A549 (cell line): ENCODE data around the gene TSPAN3. TPM values are rescaled to one million over a fixed set of nuclear protein-coding genes. Genes with fewer than 3 reads are reported as not detected.

Source experiments
- ATAC-seq, 2 experiments: fragments of 200-7000 bp in 1 of 2; fragments of >200 bp in 1 of 2; cut with Nextera tagmentation in 1 of 2; cut with Tn5 transposase in 1 of 2; 3 replicates each; pipeline versions ENCODE4 v1.8.0 to v1.9.1; 2018 to 2020; ENCODE audit warnings: mild to moderate bottlenecking in 1 of 2, moderate library complexity in 1 of 2
- CTCF ChIA-PET: fragments of 300-600 bp; sonication (Branson Sonifier 250); formaldehyde crosslinking; extraction: SDS; loops from one replicate; lab custom pipeline; 2021; ENCODE audit warnings: antibody characterized with exemption, inconsistent platforms; lab: Yijun Ruan, JAX
- POLR2A ChIA-PET: fragments of 350-600 bp; formaldehyde crosslinking; extraction: SDS; loops from one replicate; lab custom pipeline; 2021; ENCODE audit warnings: antibody characterized with exemption, inconsistent platforms; lab: Yijun Ruan, JAX
- DNase-seq, 2 experiments: peaks; one replicate each; pipeline versions ENCODE4 v3.0.0 to v3.0.0-alpha.2; 2011 to 2016; ENCODE audit warnings: low read depth in 1 of 2, low spot score in 1 of 2
- FAIRE-seq: peaks from 2 replicates; lab custom pipeline; 2011; peaks lifted over from hg19 to GRCh38; lab: Jason Lieb, UNC
- H3K27ac ChIP-seq, 2 experiments: fragments of >200 bp; sonication (Bioruptor Twin); formaldehyde crosslinking; 3 replicates each; pipeline ENCODE4 v1.5.1; 2016 to 2017
- H3K4me1 ChIP-seq: fragments of >200 bp; sonication (Bioruptor Twin); formaldehyde crosslinking; 3 replicates; pipeline ENCODE4 v1.6.1; 2016
- H3K4me2 ChIP-seq: fragments of >200 bp; sonication (Bioruptor Twin); formaldehyde crosslinking; 3 replicates; pipeline ENCODE4 v1.6.1; 2016
- H3K4me3 ChIP-seq: fragments of >200 bp; sonication (Bioruptor Twin); formaldehyde crosslinking; 3 replicates; pipeline ENCODE4 v1.5.1; 2016
- H3K9me3 ChIP-seq: fragments of >200 bp; sonication (Bioruptor Twin); formaldehyde crosslinking; 3 replicates; pipeline ENCODE4 v1.6.1; 2016
- CBX2 ChIP-seq: fragments of 200-600 bp; sonication (generic); IDR thresholded peaks from 2 replicates; pipeline ENCODE4 v1.6.1; 2016; ENCODE audit warnings: low read depth, mild to moderate bottlenecking, borderline replicate concordance
- CEBPB ChIP-seq, 2 experiments: fragments of >200 bp in 1 of 2; sonication (Bioruptor Twin) in 1 of 2; formaldehyde crosslinking in 1 of 2; IDR thresholded peaks; 2 replicates each; pipeline ENCODE4 v1.6.1; 2012 to 2016
- EHF ChIP-seq: fragments of 250-450 bp; sonication (Bioruptor Pico); IDR thresholded peaks from 2 replicates; pipeline ENCODE4 v1.5.0; 2020; ENCODE audit warnings: mild to moderate bottlenecking
- EP300 ChIP-seq, 2 experiments: fragments of >200 bp; sonication (Bioruptor Twin); formaldehyde crosslinking; IDR thresholded peaks; 2 replicates in 1 of 2; 3 replicates in 1 of 2; pipeline ENCODE4 v1.6.1; 2016 to 2017
- FOSB ChIP-seq: fragments of 250-450 bp; sonication (Bioruptor Pico); IDR thresholded peaks from 2 replicates; pipeline ENCODE4 v1.5.0; 2020; ENCODE audit warnings: mild to moderate bottlenecking, moderate library complexity
- FOXS1 ChIP-seq: fragments of 250-450 bp; sonication (Bioruptor Pico); IDR thresholded peaks from 2 replicates; pipeline ENCODE4 v1.5.0; 2020; ENCODE audit warnings: mild to moderate bottlenecking, moderate library complexity
- HDAC2 ChIP-seq: fragments of 200-600 bp; sonication (generic); IDR thresholded peaks from 2 replicates; pipeline ENCODE4 v1.6.1; 2016
- HOXA7 ChIP-seq: fragments of 250-450 bp; sonication (Bioruptor Pico); IDR thresholded peaks from 2 replicates; pipeline ENCODE4 v1.5.0; 2020; ENCODE audit warnings: mild to moderate bottlenecking, moderate library complexity
- HOXB13 ChIP-seq: fragments of 250-450 bp; sonication (Bioruptor Pico); IDR thresholded peaks from 2 replicates; pipeline ENCODE4 v1.5.0; 2020; ENCODE audit warnings: low read depth, mild to moderate bottlenecking, moderate library complexity
- HOXB5 ChIP-seq: fragments of 250-450 bp; sonication (Bioruptor Pico); IDR thresholded peaks from 2 replicates; pipeline ENCODE4 v1.5.0; 2020; ENCODE audit warnings: mild to moderate bottlenecking, moderate library complexity
- JUN ChIP-seq, 2 experiments: fragments of >200 bp; sonication (Bioruptor Twin); formaldehyde crosslinking; IDR thresholded peaks; 2 replicates in 1 of 2; 3 replicates in 1 of 2; pipeline ENCODE4 v1.6.1; 2016 to 2017
- MAFK ChIP-seq: fragments of 450-650 bp; IDR thresholded peaks from 2 replicates; pipeline ENCODE4 v1.6.1; 2014; ENCODE audit not compliant: partially characterized antibody
- NFE2L2 ChIP-seq: fragments of 150-350 bp; conservative IDR thresholded peaks from 2 replicates; pipeline ENCODE4 v1.6.1; 2014; ENCODE audit warnings: low read length
- NPAS2 ChIP-seq: fragments of 250-450 bp; sonication (Bioruptor Pico); IDR thresholded peaks from 2 replicates; pipeline ENCODE4 v1.8.0; 2022; ENCODE audit warnings: mild to moderate bottlenecking, moderate library complexity, borderline replicate concordance
- NR3C1 ChIP-seq: fragments of >200 bp; sonication (Bioruptor Twin); formaldehyde crosslinking; IDR thresholded peaks from 3 replicates; pipeline ENCODE4 v1.6.1; 2017
- POLR2A ChIP-seq: IDR thresholded peaks from 2 replicates; pipeline ENCODE4 v1.6.1; 2012; ENCODE audit warnings: mild to moderate bottlenecking, low read length
- RARB ChIP-seq: fragments of 250-450 bp; sonication (Bioruptor Pico); IDR thresholded peaks from 2 replicates; pipeline ENCODE4 v1.8.0; 2021; ENCODE audit warnings: mild to moderate bottlenecking, moderate library complexity
- RCOR1 ChIP-seq: fragments of 150-350 bp; IDR thresholded peaks from 2 replicates; pipeline ENCODE4 v1.6.1; 2014; ENCODE audit warnings: antibody characterized with exemption, low read length, low read depth
- RNF2 ChIP-seq: fragments of 200-600 bp; sonication (generic); IDR thresholded peaks from 2 replicates; pipeline ENCODE4 v1.6.1; 2016; ENCODE audit warnings: low read depth, mild to moderate bottlenecking, antibody characterized with exemption, moderate library complexity, borderline replicate concordance
- SMC3 ChIP-seq: fragments of >200 bp; sonication (Bioruptor Twin); formaldehyde crosslinking; IDR thresholded peaks from 3 replicates; pipeline ENCODE4 v1.6.1; 2018; ENCODE audit warnings: inconsistent platforms
- TFCP2L1 ChIP-seq: fragments of 250-450 bp; sonication (Bioruptor Pico); IDR thresholded peaks from 2 replicates; pipeline ENCODE4 v1.5.0; 2021; ENCODE audit warnings: mild to moderate bottlenecking
- TP53 ChIP-seq: fragments of 250-450 bp; sonication (Bioruptor Pico); IDR thresholded peaks from 2 replicates; pipeline ENCODE4 v1.5.0; 2021; ENCODE audit warnings: mild to moderate bottlenecking, moderate library complexity
- WGBS: methylation state at CpG from one replicate; pipeline ENCODE4 v1.1.6; 2017; ENCODE audit errors: missing lambda C conversion rate; 5-methylcytosine and 5-hydroxymethylcytosine counted together
- polyA plus RNA-seq, 4 experiments: library from polyadenylated mRNA; depleted of rRNA in 3 of 4; stranded (reverse); fragments of >200 nt; fragmentation: RNase III in 1 of 4; extraction: RNeasy Plus Mini Kit Qiagen cat#74134 plus additional on column Dnase treatment in 1 of 4; gene quantifications; 2 replicates in 3 of 4; 3 replicates in 1 of 4; pipeline ENCODE4 v1.2.3, GENCODE V29; 2011 to 2017
- TF ChIP-seq, protein P1 (sequence below): IDR thresholded peaks from 2 replicates; pipeline ENCODE4 v1.6.1; 2012; ENCODE audit warnings: low read depth, borderline replicate concordance
- TF ChIP-seq, protein P2 (sequence below): fragments of 250-450 bp; sonication (Bioruptor Pico); IDR thresholded peaks from 2 replicates; pipeline ENCODE4 v1.5.0; 2021; ENCODE audit warnings: mild to moderate bottlenecking, moderate library complexity, borderline replicate concordance
- TF ChIP-seq, protein P3 (sequence below): IDR thresholded peaks from 2 replicates; pipeline ENCODE4 v1.6.1; 2012
- TF ChIP-seq, protein P4 (sequence below): fragments of >200 bp; sonication (Bioruptor Twin); formaldehyde crosslinking; IDR thresholded peaks from 3 replicates; pipeline ENCODE4 v1.5.1; 2016

TSPAN3 gene
- polyA plus RNA-seq, 2 of the 4 experiments (the other 2 are of a cell fraction), result 362 to 636 TPM

DNA sequence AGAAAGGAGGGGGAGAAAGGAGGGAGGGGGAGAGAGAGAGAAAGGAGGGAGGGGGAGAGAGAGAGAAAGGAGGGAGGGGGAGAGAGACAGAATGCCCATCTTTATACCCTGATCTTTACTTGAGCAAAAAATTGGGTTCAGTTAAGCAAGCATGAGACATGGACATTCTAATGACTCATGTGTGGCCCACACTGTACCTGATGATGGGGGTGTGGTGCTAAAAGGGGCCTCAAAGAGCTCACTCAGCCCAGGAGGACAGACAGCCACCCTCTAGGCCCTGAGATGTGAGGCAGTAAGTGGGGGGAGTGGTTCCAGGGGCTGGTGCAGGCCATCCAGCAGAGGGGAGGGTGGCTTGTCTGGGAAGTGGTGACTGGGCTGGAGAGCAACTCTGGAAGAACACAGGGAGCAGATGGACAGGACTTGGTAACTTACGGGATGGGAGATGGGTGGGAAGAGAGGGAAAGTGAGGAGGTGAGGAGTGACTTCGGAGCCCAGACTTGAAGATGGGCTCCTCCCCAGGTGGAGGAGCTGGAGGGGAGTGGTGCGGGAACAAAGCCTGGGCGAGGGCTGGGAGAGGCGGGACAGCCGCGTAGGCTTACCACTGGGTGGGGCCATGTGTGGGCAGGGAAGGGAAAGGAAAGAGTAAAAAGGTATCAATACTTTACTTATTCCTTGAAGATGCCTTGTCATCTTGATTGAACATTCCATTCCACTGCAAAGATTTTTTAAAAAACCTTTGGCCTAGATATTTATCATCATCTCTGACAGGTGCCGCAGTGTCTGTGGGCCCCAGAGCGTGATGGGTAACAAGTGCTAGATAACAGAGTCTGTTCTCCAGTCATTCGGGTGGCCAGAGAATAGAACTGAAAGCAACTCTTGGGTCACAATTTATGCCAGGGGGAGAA, 32.3 kb downstream of the TSPAN3 start:
- POLR2A ChIA-PET, result no interaction called here
- no peak overlapping the region for H3K27ac ChIP-seq
- TF ChIP-seq NFE2L2, result no peak
- no peak for TF ChIP-seq MAFK
- no peak for TF ChIP-seq RCOR1
- TF ChIP-seq NR3C1, result no peak
- TF ChIP-seq SMC3, result no peak
- no peak for TF ChIP-seq POLR2A
- TF ChIP-seq NPAS2 (CRISPR knock-in tag), result no peak
- TF ChIP-seq EP300 (IDR thresholded peaks at IDR 0.05), result no peak
- no peak for TF ChIP-seq CBX2
- TF ChIP-seq RNF2, result no peak
- TF ChIP-seq, protein P1, sequence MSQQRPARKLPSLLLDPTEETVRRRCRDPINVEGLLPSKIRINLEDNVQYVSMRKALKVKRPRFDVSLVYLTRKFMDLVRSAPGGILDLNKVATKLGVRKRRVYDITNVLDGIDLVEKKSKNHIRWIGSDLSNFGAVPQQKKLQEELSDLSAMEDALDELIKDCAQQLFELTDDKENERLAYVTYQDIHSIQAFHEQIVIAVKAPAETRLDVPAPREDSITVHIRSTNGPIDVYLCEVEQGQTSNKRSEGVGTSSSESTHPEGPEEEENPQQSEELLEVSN, result no peak
- TF ChIP-seq TP53 (CRISPR knock-in tag), result no peak
- no peak for TF ChIP-seq HOXB13 (CRISPR knock-in tag)
- TF ChIP-seq FOSB (CRISPR knock-in tag), result no peak
- no peak for TF ChIP-seq FOXS1 (CRISPR knock-in tag)
- TF ChIP-seq, protein P2, sequence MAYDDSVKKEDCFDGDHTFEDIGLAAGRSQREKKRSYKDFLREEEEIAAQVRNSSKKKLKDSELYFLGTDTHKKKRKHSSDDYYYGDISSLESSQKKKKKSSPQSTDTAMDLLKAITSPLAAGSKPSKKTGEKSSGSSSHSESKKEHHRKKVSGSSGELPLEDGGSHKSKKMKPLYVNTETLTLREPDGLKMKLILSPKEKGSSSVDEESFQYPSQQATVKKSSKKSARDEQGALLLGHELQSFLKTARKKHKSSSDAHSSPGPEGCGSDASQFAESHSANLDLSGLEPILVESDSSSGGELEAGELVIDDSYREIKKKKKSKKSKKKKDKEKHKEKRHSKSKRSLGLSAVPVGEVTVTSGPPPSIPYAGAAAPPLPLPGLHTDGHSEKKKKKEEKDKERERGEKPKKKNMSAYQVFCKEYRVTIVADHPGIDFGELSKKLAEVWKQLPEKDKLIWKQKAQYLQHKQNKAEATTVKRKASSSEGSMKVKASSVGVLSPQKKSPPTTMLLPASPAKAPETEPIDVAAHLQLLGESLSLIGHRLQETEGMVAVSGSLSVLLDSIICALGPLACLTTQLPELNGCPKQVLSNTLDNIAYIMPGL (CRISPR knock-in tag), result no peak
- no peak for TF ChIP-seq JUN (IDR thresholded peaks at IDR 0.05)
- TF ChIP-seq, protein P3, sequence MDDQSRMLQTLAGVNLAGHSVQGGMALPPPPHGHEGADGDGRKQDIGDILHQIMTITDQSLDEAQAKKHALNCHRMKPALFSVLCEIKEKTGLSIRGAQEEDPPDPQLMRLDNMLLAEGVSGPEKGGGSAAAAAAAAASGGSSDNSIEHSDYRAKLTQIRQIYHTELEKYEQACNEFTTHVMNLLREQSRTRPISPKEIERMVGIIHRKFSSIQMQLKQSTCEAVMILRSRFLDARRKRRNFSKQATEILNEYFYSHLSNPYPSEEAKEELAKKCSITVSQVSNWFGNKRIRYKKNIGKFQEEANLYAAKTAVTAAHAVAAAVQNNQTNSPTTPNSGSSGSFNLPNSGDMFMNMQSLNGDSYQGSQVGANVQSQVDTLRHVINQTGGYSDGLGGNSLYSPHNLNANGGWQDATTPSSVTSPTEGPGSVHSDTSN, result no peak
- TF ChIP-seq HOXA7 (CRISPR knock-in tag), result no peak
- TF ChIP-seq RARB (CRISPR knock-in tag), result no peak
- FAIRE-seq (no peak), DNase-seq (no peak), ATAC-seq (no peak)
- no CpG with 5 or more reads among the region's 10 CpGs for WGBS
- H3K4me3 ChIP-seq, result no peak overlapping the region
- H3K4me1 ChIP-seq, result no peaks in the 10 kb centered on the region
- CTCF ChIA-PET, result interaction anchor here (4.0 to 7.4 kb wide), 2 partner anchors 7 to 15 kb away, joined by 29 to 76 read pairs; no protein-coding TSS in a partner anchor
- H3K9me3 ChIP-seq, result peaks cover 8% of the 10 kb centered on the region; the same call in 2 of the 3 replicates
- H3K4me2 ChIP-seq, result no peak overlapping the region

DNA sequence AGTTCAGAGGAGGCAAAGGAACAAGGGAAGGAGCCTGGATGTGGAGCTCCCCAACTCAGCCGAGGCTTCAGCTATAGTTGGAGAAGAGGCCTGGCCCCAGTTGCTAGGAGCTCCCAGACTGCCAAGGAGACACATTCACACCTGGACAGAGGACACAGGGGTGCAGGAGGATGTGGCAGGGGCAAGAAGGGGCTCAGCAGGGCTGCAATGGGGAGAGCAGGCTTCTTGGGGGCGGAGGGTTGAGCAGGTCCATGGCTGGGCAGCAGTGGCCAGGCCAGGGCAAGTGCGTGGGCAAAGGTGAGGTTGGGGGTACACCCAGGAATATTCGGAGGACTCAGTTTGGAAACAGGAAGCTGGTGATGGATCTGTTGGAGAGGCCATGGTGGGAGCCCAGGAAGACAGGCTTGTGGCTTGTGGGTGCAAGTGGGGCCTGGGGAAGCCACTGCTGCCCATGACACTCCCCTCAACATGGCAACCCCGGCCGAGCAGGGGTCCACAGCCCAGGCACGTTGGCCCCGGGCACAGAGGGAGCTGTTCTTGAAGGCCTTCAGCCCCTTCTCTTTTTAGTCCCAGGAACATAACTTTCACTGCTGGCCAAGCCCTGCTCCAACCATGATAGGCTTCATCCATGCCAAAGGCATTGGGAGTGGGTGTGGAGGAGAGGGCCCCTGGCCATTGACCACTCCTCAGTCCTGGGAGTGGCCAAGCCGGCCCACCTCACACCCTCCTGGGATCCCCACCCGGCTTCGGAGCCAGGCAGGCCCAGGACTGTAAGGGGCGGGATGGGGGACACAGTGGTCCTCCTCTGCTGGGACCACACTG, 33.3 kb downstream of the TSPAN3 start:
- FAIRE-seq (no peak), ATAC-seq (no peak), DNase-seq (no peak)
- Histone ChIP-seq H3K4me2 (no peak overlapping the region), H3K9me3 (peaks cover 8% of the 10 kb centered on the region; the same call in 2 of the 3 replicates), H3K4me1 (no peaks in the 10 kb centered on the region), H3K4me3 (no peak overlapping the region), H3K27ac (no peak overlapping the region)
- POLR2A ChIA-PET, result no interaction called here
- TF ChIP-seq HDAC2 (no peak), CEBPB (IDR thresholded peaks at IDR 0.05) (no peak), EHF (CRISPR knock-in tag) (no peak), POLR2A (no peak), HOXB5 (CRISPR knock-in tag) (no peak), MAFK (no peak), TFCP2L1 (no peak)
- TF ChIP-seq, protein P4, sequence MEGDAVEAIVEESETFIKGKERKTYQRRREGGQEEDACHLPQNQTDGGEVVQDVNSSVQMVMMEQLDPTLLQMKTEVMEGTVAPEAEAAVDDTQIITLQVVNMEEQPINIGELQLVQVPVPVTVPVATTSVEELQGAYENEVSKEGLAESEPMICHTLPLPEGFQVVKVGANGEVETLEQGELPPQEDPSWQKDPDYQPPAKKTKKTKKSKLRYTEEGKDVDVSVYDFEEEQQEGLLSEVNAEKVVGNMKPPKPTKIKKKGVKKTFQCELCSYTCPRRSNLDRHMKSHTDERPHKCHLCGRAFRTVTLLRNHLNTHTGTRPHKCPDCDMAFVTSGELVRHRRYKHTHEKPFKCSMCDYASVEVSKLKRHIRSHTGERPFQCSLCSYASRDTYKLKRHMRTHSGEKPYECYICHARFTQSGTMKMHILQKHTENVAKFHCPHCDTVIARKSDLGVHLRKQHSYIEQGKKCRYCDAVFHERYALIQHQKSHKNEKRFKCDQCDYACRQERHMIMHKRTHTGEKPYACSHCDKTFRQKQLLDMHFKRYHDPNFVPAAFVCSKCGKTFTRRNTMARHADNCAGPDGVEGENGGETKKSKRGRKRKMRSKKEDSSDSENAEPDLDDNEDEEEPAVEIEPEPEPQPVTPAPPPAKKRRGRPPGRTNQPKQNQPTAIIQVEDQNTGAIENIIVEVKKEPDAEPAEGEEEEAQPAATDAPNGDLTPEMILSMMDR, result no peak
- WGBS, result 90% methylated on average over 11 of the region's 12 CpGs
- CTCF ChIA-PET, result interaction anchor here (0.9 to 7.4 kb wide), 5 partner anchors 8 to 784 kb away, joined by 3 to 76 read pairs (median 3); no protein-coding TSS in a partner anchor
